ENCODE results near the gene PPIF.
A peak's percentile ranks its signal among the peaks of the same experiment; 100 is the strongest.

PPIF gene

DNA sequence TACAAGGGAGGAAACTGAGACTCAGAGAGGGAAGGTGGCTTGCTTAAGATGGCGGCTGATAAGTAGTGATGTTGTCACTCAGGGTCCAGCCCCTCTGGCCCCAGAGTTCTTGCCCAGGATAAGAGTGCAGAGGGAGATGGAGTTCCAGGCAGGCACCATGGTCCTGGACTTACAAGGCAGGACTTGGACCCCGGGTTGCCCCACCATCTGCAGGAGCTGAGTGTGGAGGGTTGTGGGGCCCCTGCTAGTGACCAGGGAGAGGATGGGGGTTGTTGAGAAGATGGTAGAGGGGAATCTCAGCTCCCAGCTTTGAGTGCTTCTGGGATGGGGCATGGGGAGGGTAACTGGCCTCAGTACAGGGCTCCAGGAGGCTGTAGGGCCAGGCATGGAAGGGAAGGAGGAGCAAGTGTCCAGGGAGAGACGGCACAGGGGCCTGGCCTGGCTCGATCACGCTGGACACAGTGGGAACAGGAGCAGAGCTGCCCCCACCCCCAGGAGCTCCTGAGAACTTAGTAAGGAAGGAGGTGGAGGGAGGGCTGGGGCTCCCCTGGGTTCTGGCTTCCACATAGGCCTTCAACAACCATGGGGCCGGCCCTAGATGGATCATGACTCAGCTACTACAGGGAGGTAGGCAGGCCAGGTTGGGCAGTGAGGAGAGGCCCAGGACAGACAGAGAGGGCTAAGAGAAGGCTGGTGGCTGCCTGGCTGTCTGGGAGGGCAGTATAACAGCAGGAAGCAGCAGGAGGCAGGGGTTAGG lies 28.2 kb downstream of the PPIF start:
- DNase-seq: no peak

DNA sequence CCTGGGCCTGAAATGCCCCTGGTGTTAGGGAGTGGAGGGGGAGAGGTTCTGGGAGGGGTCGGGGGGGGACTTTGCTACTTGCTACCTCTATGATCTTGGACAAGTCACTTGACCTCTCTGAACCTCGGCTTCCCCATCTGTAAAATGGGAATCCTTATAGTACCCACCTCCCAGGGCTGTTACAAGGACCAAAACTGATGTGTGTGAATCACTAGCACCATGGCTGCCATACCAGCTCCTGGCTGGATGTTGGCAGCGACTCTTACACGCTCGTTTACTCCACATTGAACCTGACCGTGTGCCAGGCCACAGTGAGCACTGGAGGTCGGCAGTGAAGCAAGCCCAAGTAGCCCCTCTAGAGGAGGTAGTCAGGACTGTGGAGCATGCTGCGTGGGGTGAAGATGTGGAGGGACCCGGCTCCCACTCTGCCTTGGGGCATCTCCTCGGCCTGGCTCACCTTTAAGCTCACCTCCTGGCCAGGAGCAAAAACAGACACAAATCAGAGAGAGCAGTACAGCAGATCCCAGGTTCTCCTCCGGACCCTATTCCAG lies 28.9 kb downstream of the PPIF start:
- no peak for DNase-seq

DNA sequence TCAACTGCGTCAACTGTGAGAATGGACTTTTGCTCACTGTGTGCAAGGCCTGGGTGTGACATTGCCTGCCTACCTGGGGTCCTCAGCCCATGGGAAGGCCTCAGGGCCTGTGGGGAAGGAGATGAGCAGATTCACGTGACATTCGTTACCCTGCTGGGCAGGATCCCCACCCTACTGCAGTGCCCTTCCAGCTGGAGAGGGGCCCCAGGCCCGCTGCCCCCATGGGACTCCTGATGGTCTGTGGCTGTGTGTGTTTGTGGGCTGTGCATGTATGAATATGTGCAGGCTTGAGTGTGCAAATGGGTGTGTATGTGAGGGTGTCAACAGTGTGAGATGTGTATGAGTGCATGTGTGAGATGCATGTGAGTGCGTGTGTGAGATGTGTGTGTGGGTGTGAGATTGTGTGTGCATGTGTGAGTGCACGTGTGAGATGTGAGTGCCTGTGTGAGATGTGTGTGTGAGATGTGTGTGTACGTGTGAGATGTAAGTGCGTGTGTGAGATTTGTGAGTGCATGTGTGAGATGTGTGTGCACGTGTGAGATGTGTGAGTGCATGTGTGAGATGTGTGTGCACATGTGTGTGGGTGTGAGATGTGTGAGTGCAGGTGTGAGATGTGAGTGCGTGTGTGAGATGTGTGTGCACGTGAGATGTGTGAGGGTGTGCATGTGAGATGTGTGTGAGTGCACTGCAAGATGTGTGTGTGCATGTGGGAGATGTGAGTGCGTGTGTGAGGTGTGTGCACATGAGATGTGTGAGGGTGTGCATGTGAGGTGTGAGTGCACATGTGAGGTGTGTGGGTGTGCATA lies 29.7 kb downstream of the PPIF start:
- DNase-seq: no peak

DNA sequence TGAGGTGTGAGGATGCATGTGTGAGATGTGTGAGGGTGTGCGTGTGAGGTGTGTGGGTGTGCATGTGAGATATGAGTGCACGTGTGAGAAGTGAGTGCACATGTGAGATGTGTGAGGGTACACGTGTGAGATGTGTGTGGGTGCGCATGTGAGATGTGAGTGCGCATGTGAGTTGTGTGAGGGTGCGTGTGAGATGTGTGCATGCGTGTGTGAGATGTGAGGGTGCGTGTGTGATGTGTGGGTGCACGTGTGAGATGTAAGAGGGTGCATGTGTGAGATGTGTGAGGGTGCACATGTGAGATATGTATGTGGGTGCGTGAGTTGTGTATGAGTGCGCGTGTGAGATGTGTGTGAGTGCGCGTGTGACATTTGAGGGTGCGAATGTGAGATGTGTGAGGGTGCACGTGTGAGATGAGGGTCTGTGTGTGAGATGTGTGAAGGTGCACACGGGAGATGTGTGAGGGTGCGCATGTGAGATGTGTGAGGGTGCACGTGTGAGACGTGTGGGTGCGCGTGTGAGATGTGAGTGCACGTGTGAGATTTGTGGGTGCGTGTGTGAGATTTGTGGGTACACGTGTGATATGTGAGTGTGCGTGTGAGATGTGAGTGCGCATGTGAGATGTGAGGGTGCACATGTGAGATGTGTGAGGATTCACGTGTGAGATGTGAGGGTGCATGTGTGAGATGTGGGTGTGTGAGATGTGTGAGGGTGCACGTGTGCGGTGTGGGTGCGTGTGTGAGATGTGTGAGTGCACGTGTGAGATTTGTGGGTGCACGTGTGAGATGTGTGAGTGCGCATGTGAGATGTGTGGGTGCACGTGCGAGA lies 30.5 kb downstream of the PPIF start:
- DNase-seq: no peak

DNA sequence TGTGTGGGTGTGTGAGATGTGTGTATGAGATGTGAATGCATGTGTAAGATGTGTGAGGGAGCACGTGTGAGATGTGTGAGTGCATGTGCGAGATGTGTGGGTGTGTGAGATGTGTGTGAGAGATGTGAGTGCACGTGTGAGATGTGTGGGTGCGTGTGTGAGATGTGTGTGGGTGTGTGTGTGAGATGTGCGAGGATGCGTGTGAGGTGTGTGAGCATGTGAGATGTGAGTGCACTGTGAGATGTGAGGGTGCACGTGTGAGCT lies 31.0 kb downstream of the PPIF start:
- DNase-seq: no peak

DNA sequence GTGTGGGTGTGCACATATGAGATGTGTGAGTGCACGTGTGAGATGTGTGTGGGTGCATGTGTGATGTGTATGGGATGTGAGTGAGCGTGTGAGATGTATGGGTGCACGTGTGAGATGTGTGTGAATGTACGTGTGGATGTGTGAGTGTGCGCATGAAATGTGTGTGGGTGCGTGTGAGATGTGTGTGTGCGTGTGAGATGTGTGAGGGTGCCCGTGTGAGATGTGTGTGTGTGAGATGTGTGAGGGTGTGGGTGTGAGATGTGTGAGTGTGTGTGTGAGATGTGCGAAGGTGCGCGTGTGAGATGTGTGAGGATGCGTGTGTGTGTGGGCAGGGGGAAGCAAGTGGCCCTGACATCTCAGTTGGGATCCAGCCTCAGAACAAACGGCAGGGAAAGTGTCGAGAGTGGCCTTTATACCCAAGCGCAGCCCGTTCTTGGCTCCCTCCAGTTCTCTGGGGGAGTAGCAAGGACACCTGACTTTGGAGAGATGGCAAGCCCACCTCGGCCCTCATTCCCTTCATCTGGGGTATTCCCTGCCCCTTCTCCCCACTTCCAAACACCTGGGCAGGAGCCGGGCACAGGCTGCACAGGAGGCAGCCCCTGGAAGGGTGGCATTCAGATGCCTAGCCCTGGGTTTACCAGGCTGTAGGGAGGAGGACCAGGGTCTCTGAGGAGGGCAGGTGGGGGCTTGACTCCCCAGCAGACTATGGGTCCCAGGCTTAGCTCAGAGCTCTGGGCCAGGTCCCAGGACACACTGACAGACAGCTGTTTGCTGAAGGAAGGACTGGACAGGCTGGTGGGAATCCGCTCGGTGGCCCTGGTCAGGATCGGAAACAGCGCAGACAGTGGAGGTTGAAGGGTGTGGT lies 31.6 kb downstream of the PPIF start:
- DNase-seq: no peak

DNA sequence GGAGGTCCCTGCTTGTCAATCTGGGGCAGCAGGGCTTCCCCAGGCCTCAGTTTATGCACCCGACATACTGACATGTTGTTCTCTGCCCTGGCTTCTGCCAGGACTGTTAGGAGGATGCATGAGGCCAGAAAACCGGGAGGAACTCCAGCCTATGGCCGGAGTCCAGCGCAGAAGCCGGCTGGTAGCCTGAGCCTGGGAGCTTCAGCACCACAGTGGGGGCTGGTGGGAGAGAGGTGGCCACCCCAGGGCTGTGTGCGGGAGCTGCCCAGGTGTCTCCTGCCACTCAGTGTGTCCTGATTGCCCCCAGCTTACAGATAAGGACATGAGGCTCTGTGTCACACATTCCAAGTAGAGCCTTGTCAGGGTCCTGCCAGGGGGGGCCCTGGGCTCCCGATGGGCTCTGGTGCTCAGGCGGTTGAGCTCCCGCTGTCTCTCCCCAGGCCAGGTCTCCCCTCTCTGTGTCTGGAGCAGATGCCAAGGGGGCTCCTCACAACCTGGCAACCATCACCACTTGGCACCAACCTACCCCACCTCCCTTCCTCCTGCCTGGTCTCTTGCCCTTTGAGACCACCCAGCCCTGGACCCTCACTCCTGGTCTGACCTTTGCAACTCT lies 32.3 kb downstream of the PPIF start:
- no peak for DNase-seq

DNA sequence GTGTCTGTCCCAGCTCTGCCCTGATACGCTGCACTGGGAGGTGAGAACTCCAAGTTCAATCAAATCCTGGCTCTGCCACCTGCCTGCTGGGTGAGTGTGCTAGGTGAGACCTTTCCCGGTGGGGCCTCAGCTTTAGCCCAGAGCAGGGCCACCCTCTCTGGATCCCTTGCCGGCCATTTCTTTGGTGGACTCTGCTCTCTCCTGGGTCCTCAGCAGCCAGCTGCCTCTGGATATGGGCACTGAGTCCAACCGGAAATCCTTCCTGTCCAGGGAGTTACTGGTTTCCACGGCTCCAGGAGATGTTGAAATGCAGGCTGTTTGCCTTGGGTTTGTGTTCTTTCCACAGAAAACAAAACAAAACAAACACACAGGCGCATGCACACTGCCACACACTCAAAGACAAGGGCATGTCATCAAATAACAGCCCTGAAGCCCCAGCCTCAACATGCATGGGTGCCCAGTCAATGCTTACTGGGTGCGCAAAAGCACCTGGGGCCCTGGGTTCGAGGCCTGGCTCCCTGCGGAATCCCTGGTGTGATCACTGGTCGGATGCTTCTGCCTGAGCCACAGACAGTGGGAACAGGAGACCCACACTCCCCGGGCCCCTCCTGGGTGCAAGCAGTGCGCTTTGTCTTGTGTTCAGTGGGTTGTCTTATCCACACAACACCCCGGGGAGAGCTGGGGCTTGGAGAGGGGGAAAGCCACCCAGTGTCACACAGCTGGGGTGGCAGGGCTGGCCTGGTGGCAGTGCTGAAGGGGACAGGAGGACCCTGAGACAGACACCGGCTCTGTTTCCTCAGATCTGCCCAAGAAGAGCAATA lies 33.1 kb downstream of the PPIF start:
- no peak for DNase-seq

DNA sequence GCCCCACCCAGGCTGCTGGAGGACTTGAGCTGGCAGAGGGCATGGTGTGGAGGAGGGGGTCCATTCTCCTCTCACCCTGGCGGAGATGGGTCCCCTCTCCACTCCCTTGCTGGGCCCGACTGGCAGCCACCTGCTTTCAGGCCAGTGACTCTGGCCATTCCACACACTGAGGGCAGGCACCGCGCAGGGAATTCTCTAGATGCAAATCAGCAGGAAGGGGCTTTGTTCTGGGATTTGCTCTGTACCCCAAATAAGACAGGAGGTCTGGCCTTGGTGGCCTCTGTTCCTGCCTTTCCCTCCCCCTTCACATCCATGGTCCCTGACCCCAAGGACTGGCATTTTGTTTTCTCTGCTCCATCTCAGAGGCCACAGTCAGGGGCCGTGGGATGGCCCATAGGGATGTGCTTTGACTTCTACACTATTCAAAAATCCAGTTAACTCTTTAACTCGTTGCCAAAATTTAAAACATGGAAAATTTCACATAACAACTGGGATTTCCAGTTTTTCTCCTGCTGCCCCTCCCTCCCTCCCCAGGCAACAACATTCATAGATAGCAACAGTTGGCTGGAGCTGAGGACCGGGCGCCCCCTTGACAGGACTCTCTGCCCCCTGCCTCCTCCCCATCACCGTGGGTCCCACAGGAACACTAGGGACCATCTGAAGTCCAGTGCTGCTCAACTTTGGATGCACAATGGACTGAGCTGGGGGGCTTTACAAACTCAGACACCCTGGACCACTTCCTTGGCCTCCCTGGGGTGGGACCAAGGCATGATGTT lies 33.9 kb downstream of the PPIF start:
- no peak for DNase-seq

DNA sequence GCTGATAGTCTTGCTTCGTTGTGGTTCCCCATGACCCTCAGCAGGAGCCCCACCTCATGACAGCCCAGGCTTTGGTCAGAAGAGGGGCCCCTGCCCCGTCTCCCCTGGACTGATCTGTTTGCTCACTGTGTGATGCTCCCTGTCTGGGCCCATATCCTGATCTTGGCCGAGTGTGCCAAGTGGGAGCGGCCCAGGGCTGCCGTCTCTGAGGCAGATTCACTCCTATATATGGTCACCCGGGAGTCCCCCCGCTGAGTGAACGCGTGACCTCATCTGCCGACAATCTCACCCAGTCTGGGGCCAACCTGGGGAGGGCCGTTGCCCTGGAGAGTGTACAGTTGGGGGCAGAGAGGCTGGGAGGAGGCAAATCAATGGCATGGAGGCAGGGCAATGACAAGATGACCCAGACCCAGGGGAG lies 34.5 kb downstream of the PPIF start:
- DNase-seq: no peak

DNA sequence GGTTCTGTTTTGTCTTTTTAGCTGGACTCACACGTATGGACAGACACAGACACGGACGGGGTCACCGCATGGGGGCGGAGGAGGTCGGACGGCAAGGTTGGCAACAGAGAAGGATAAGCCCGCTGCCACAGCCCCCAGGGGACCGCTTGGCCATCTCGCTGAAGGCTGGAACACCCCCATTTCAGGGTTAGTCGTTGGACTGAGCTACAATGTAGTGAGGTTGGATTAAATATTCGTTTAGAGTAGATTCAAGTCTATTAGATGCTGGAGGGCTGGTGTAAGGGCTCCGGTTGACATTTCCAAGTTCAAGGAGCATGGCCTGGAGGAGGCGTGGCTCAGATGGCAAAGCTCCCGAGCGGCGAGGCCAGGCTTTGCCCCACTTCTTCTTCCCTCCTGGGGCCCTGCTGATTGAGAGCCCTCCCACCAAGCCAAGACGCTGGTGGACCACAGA lies 35.2 kb downstream of the PPIF start:
- DNase-seq: no peak

DNA sequence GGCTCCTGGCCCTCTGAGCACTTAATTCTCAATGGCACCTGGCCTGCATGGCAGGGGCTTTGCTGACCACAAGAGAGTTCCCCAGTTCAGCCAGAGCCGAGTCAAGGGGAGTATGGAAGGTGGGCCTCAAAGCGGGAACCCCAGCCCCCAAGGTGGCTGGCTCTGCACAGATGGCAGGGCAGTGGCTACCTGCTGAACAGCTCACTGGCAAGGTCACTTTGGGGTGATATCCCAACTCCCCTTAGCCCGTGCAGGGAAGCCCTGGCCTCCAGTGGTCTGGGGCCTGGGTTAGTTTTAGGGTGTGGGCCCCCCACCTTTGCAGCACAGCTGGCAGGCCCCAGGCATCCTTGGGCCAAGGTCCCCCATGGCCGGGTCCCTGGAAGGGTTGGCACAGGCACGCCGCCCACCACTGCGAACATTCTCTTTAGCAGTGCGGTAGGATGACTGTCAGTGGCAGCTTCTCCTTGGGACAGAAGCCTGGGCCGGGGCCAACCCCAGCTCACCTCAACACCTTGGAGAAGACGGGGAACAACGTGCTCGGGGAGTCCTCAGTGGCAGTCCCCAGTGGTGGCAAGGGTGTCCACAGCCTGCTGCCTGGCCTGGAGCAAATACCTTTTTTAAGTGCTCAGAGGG lies 36.8 kb downstream of the PPIF start:
- DNase-seq: no peak

DNA sequence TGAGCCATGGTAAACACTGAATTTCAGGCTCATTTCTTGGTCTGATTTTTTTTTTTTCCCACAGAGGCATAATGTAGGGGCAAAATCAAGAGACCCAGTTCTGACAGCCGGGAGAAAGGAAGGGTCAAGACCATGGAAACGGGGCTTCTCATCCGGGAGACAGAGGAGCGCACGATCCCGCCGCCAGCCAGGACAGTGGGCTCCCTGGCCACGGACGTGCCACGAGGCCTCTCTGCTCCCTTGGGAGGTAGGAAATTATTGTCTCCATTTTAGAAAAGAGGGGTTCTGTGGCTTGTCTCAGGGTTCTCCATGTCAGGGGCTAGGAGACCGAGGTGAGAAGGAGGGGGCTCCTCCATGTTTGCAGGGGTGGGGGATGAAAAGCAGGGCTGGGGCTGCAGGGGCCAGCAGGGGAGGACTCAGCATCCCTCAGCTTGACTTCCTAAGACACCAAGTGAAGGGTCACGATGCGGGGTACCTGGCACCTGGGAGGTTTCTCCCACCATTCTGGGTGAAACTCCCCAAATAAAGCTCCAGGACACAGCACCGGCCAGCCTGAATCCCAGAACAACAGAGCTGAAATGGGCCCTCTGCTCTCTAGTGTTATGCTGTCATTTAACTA lies 37.6 kb downstream of the PPIF start:
- no peak for DNase-seq

DNA sequence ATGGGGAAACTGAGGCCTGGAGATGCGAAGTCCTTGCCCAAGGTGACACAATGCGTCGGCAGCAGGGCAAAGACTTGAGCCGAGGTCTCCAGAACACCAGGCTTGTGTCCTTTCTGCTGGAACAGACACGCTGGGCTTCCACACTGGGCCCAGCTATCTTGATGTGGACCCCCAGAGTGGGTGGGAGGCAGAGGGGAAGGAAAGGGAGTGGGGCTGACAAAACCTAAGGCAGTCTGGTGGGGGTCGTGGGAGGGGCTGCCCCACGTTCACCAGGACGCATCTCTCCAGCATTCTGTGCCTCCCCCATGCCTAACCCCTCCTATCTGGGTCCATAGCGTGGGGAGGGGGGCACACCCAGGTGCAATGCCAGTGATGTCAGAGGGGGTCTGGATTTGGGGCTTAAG lies 38.1 kb downstream of the PPIF start:
- no peak for DNase-seq

DNA sequence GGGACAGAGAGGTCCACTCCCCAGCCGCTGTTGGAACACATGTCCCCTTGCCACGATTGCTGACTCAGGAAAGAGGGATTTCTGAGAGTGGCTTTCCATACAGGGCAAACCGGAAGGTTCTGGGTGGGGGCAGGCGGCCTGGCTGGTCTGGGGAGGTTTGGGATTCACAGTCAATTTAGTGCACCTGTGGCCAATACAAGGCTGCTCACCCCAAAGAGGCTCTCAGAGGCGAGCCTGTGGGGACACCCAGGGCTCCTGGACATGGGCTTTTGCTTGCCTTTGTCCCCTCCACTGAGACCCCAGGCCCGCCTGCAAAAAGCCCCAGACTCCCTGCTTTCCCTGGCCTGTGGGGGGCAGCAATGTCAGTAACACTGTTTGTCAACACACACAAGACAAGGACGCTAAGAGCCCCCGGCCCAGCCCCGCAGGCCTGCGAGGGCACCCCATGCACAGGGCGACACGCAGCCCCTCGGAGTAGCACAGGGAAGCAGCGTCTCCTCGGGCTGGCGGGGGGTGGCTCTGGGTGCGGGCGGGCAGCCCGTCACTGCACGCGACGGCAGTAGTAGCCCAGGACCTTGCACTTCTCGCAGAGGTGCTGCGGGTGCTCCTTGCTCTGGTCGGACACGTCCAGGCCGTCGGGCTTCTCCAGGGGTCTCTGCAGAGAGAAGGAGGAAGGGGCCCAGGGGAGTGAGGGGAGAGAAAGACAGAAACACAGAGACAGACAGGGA lies 38.7 kb downstream of the PPIF start:
- peak; percentile 30 for DNase-seq

DNA sequence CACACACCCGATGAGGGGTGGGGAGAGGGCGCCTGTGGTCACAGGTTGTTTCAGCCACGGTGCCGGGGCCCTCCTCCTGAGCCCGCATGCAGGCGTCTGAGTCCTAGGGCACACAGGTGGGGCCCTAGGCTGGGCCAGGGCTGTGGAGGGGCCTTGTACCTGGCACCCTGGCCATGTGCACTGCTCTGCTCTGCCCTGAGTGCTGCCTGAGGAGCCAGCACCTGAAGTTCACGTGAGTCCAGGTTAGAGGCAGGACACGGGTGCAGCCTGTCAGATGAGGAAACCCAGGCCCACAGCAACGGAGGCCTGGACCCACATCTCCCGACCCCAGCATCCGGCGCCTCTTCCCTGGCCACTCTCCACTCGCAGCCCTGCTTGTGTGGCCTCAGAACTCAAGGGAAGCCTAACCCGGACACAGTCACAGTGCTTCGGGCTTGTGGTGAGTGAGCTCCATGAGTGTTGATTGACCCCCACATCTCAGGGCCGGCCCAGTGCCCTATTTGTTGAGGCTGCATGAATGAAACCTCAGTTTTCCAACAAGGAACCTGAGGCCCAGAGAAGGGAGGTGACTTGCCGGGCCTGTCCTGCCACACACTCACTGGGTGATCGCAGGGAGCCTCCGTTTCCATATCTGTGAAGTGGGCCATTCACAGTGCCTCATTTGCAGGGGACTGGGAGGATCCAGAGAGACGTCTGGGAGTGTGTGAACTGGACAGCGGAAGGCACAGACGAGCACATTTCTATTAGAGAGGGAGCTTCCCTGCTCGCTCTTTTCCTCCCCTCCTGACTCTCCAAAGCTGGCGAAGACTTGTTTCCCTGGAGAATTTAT lies 39.6 kb downstream of the PPIF start:
- DNase-seq: no peak

DNA sequence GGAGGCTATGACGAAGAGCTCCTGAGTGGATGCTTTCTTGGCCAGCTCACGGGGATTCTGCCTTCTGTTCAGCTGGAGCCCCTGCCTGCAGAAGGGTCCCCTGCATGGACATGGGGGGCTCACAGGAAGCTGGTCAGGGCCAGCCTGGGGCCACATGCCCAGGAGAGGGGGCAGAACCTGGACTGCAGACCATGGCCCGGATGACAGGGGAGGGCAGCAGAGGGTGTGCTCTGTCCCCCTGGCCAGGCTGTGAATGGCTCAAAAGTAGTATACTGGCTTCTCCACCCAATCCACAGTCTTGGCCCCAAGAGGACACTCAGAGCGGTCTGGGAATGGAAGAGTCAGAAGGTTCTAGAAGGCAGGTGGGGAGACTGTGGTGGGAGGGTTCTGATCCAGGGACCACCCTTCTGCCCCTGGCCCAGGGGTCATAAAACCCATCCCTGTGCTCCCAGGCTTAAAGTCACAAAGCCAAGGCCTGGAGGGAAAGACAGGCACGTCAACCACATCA lies 40.3 kb downstream of the PPIF start:
- DNase-seq: no peak

All from NCI-H82 (cell line).